CD4-positive, alpha-beta T cell treated with Interferon alpha-2 for 1 hour (primary cell): ENCODE results near the gene C20orf173.

Experiments
- DNase-seq, 2 donors: peaks; one replicate each; pipeline ENCODE4 v3.0.0-alpha.2; 2020 to 2022

The C20orf173 gene

DNA sequence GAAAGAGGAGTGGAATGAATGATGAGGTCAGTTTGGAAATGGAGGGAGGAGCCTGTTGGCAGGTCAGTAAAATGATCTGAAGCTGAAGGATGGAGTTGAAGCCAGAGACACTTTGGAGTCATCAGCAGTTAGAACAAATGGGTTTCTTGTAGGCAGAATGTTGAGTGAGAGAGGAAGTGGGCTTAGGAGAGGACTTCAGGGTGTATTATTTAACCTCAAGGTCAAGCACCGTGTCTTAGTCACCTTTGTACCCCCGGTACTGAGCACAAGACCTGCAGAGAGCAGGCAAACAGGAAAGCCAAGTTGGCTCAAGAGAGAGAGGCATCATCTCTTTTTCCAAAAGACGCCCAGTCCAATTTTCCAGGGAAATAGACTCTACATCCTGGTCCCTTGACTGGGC, 23.3 kb downstream of the C20orf173 start:
- no peak for DNase-seq

DNA sequence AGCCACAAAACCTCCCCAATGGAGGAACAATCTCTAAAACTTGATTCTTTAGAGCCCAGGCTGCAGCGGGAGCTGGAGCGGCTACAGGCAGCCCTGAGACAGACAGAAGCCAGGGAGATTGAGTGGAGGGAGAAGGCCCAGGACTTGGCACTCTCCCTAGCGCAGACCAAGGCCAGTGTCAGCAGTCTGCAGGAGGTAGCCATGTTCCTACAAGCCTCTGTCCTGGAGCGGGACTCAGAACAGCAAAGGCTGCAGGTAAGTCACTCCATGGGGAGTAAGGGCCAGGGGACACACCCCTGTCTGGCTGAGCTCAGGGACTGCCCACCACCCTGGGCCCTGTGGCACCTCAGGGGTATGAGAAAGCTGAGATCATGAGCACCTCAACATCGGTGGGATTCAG, 24.7 kb downstream of the C20orf173 start:
- DNase-seq, result no peak

DNA sequence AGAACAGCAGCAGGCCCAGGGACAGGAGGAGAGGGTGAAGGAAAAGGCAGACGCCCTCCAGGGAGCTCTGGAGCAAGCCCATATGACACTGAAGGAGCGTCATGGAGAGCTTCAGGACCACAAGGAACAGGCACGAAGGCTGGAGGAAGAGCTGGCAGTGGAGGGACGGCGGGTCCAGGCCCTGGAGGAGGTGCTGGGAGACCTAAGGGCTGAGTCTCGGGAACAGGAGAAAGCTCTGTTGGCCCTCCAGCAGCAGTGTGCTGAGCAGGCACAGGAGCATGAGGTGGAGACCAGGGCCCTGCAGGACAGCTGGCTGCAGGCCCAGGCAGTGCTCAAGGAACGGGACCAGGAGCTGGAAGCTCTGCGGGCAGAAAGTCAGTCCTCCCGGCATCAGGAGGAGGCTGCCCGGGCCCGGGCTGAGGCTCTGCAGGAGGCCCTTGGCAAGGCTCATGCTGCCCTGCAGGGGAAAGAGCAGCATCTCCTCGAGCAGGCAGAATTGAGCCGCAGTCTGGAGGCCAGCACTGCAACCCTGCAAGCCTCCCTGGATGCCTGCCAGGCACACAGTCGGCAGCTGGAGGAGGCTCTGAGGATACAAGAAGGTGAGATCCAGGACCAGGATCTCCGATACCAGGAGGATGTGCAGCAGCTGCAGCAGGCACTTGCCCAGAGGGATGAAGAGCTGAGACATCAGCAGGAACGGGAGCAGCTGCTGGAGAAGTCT, 25.5 kb downstream of the C20orf173 start:
- no peak for DNase-seq

- DNase-seq, result no peak
These were observed 26.2 kb downstream of the C20orf173 start for GRCh38 chr20:35503281-35503680.

- peak in 1 of 2 donors; percentile 49 for DNase-seq
These were observed 27.1 kb downstream of the C20orf173 start for GRCh38 chr20:35502352-35502751.

GRCh38 chr20:35499271-35499670, 30.2 kb downstream of the C20orf173 start:
- DNase-seq, result no peak

DNA sequence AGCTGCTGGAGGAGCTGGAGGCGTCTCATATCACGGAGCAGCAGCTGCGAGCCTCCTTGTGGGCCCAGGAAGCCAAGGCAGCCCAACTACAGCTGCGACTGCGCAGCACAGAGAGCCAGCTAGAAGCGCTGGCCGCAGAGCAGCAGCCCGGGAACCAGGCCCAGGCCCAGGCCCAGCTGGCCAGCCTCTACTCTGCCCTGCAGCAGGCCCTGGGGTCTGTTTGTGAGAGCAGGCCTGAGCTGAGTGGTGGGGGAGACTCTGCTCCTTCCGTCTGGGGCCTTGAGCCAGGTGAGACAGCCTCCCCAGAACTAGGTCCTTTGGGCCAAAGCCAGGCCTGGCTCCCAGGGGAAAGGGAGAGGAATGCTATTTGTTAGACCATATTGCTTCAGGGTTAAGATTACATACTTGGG, 31.7 kb downstream of the C20orf173 start:
- no peak for DNase-seq

GRCh38 chr20:35497320-35497719, 32.1 kb downstream of the C20orf173 start:
- DNase-seq, result no peak

GRCh38 chr20:35496481-35496880, 33.0 kb downstream of the C20orf173 start:
- no peak for DNase-seq

DNA sequence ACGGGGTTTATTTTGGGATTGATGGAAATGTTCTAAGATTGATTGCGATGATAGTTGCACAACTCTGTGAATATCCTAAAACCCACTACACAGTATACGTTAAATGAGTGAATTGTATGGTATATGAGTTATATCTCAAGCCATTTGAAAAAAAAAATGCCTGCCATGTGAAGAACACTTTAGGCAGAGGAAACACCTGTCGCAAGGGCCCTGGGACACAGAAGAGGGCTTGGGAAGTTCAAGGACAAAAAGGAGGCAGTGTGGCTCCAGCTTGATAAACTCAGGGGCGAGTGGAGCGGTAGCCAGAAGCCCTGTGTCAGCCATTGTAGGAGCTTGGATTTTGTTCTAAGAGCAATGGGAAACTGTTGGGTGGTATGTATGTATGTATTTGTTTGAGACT, 37.1 kb downstream of the C20orf173 start:
- DNase-seq, result no peak

DNA sequence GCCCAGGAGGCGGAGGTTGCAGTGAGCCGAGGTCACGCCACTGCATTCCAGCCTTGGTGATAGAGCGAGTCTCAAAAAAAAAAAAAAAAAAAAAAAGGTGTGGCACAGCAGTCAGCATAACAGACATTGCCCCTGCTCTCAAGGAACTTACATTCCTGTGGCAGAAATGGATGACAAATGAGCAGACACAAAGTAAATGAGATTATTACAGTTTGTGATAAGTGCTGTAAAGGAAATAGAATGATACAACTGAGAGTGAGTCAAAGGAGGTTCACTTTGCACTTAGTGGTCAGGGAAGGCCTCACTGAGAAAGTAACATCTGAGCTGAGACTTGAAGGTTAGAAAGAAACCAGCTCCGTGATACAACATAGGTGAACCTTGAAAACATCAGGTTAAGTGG, 37.6 kb downstream of the C20orf173 start:
- no peak for DNase-seq

- peak; percentile 56 to 73 for DNase-seq
These were observed 38.7 kb downstream of the C20orf173 start for GRCh38 chr20:35490736-35491181.

GRCh38 chr20:35489717-35490116, 39.7 kb downstream of the C20orf173 start:
- peak in 1 of 2 donors; percentile 31 for DNase-seq

- no peak for DNase-seq
These were observed 42.0 kb downstream of the C20orf173 start for GRCh38 chr20:35487479-35487878.

GRCh38 chr20:35479798-35480197, 49.7 kb downstream of the C20orf173 start:
- DNase-seq, result no peak

- DNase-seq, result peak in 1 of 2 donors; percentile 16
These were observed 50.5 kb downstream of the C20orf173 start for GRCh38 chr20:35478804-35479472.
